Osteoblast (primary cell): ENCODE measurements around the gene STAT6. TPM values are rescaled to one million over a fixed set of nuclear protein-coding genes. Genes with fewer than 3 reads are reported as not detected.

Source experiments
- DNase-seq: peaks from one replicate; pipeline ENCODE4 v3.0.0; 2011; ENCODE audit warnings: low spot score, mixed read lengths; ENCODE audit not compliant: insufficient read length; ENCODE audit errors: missing footprints
- H2AFZ ChIP-seq: 2 replicates; pipeline ENCODE4 v1.6.0; 2011; ENCODE audit warnings: mild to moderate bottlenecking, low read length
- H3K27ac ChIP-seq: 2 replicates; pipeline ENCODE4 v1.5.1; 2011; ENCODE audit warnings: mild to moderate bottlenecking, low read depth, low read length, moderate library complexity
- H3K27me3 ChIP-seq: 2 replicates; pipeline ENCODE4 v1.6.0; 2012; ENCODE audit warnings: mild to moderate bottlenecking, control low read depth, inconsistent platforms, low read length, moderate library complexity; ENCODE audit not compliant: insufficient read depth
- H3K36me3 ChIP-seq: 2 replicates; pipeline ENCODE4 v1.5.1; 2011; ENCODE audit warnings: mild to moderate bottlenecking, low read length, control low read depth, moderate library complexity; ENCODE audit not compliant: insufficient read depth
- H3K4me1 ChIP-seq: 2 replicates; pipeline ENCODE4 v1.5.1; 2011; ENCODE audit warnings: mild to moderate bottlenecking, low read length, control low read depth, moderate library complexity; ENCODE audit not compliant: insufficient read depth
- H3K4me2 ChIP-seq: 2 replicates; pipeline ENCODE4 v1.6.0; 2011; ENCODE audit warnings: mild to moderate bottlenecking, low read length; ENCODE audit not compliant: insufficient read depth
- H3K4me3 ChIP-seq: fragments of 200-600 bp; sonication (generic); 3 replicates; pipeline ENCODE4 v1.5.1; 2012; ENCODE audit warnings: mild to moderate bottlenecking, low read length, inconsistent platforms; ENCODE audit not compliant: insufficient read depth
- H3K79me2 ChIP-seq: 2 replicates; pipeline ENCODE4 v1.6.0; 2012; ENCODE audit warnings: mild to moderate bottlenecking, low read length, control low read depth, inconsistent platforms; ENCODE audit not compliant: insufficient read depth
- H3K9me3 ChIP-seq: 2 replicates; pipeline ENCODE4 v1.5.1; 2011; ENCODE audit warnings: low read depth, low read length, control low read depth
- H4K20me1 ChIP-seq: 2 replicates; pipeline ENCODE4 v1.6.0; 2012; ENCODE audit warnings: mild to moderate bottlenecking, low read length, control low read depth; ENCODE audit not compliant: insufficient read depth
- CTCF ChIP-seq: IDR thresholded peaks from 2 replicates; pipeline ENCODE4 v1.5.1; 2011; ENCODE audit warnings: mild to moderate bottlenecking, low read depth, low read length, moderate library complexity; ENCODE audit errors: extremely low read depth
- total RNA-seq: library from RNA; depleted of rRNA; stranded (reverse); fragments of >200 nt; gene quantifications from 2 replicates; pipeline ENCODE4 v1.2.3, GENCODE V29; 2012

The STAT6 gene
- total RNA-seq, 1 donor: 167 TPM

GRCh38 chr12:57151741-57152630, 40.8 kb upstream of the STAT6 start:
- H3K4me2 ChIP-seq: peak overlapping the region; percentile 53
- DNase-seq: peak; percentile 96
- no peak for TF ChIP-seq CTCF
- no peaks in the 10 kb centered on the region for H3K27me3 ChIP-seq
- H3K4me3 ChIP-seq: peak overlapping the region; percentile 34
- H3K36me3 ChIP-seq: peaks cover 79% of the 10 kb centered on the region
- no peak overlapping the region for H2AFZ ChIP-seq
- H3K79me2 ChIP-seq: peaks cover 83% of the 10 kb centered on the region
- H4K20me1 ChIP-seq: peaks cover 61% of the 10 kb centered on the region
- peak overlapping the region; percentile 94 for H3K27ac ChIP-seq
- H3K9me3 ChIP-seq: no peaks in the 10 kb centered on the region
- peaks cover 63% of the 10 kb centered on the region for H3K4me1 ChIP-seq

- peaks cover 78% of the 10 kb centered on the region for H3K4me1 ChIP-seq
- H4K20me1 ChIP-seq: peaks cover 76% of the 10 kb centered on the region
- no peak for TF ChIP-seq CTCF
These were observed 39.3 kb upstream of the STAT6 start for GRCh38 chr12:57150400-57151000.

GRCh38 chr12:57149245-57149900, 38.2 kb upstream of the STAT6 start:
- Histone ChIP-seq H3K27ac (peak overlapping the region; percentile 85), H3K4me2 (peak overlapping the region; percentile 54), H4K20me1 (peaks cover 81% of the 10 kb centered on the region), H3K27me3 (no peaks in the 10 kb centered on the region), H3K36me3 (peaks cover 79% of the 10 kb centered on the region), H2AFZ (no peak overlapping the region), H3K4me1 (peaks cover 84% of the 10 kb centered on the region), H3K79me2 (peaks cover 83% of the 10 kb centered on the region), H3K9me3 (no peaks in the 10 kb centered on the region), H3K4me3 (peak overlapping the region; percentile 27)
- peak; percentile 93 for DNase-seq
- TF ChIP-seq CTCF: no peak

More at GRCh38 chr12:57150400-57151000, 39.3 kb upstream of the STAT6 start:
- DNase-seq: peak; percentile 34
- H3K9me3 ChIP-seq: no peaks in the 10 kb centered on the region
- H3K27me3 ChIP-seq: no peaks in the 10 kb centered on the region
- H3K36me3 ChIP-seq: peaks cover 79% of the 10 kb centered on the region
- no peak overlapping the region for H2AFZ ChIP-seq
- peak overlapping the region; percentile 94 for H3K27ac ChIP-seq
- H3K4me2 ChIP-seq: no peak overlapping the region
- H3K79me2 ChIP-seq: peaks cover 83% of the 10 kb centered on the region
- H3K4me3 ChIP-seq: no peak overlapping the region
